SK-N-SH (cell line): ENCODE data around the gene PRADC1. TPM values are rescaled to one million over a fixed set of nuclear protein-coding genes. Genes with fewer than 3 reads are reported as not detected.

Experiments used
- CTCF ChIA-PET: fragments of 300-600, 350-600 bp; formaldehyde crosslinking; extraction: SDS; loops from one replicate; lab custom pipeline; 2021; lab: Yijun Ruan, JAX
- POLR2A ChIA-PET: fragments of 350-600 bp; sonication (Branson Sonifier 250); formaldehyde crosslinking; extraction: SDS; loops from one replicate; lab custom pipeline; 2020; ENCODE audit warnings: antibody characterized with exemption, inconsistent platforms; lab: Yijun Ruan, JAX
- DNase-seq: peaks from one replicate; pipeline ENCODE4 v3.0.0; 2012
- H2AFZ ChIP-seq: fragments of 200-600 bp; sonication (generic); 2 replicates; pipeline ENCODE4 v1.8.1; 2016; ENCODE audit warnings: antibody characterized with exemption, mild to moderate bottlenecking, low read depth
- H3F3A ChIP-seq: fragments of 200-600 bp; sonication (generic); replicated peaks from 2 replicates; pipeline ENCODE3; 2016; ENCODE audit warnings: antibody characterized with exemption, mild to moderate bottlenecking; ENCODE audit not compliant: insufficient read depth
- H3K27ac ChIP-seq, 2 experiments: fragments of 200-500 bp in 1 of 2; fragments of 200-600 bp in 1 of 2; sonication (Bioruptor generic) in 1 of 2; sonication (generic), shearing (Covaris generic) in 1 of 2; 2 replicates each; pipeline versions ENCODE4 v1.5.1 to v1.6.1; 2014 to 2016; ENCODE audit warnings: low read depth in 2 of 2, inconsistent platforms in 1 of 2, low read length in 1 of 2, mild to moderate bottlenecking in 1 of 2, mixed read lengths in 1 of 2
- H3K27me3 ChIP-seq: fragments of 200-600 bp; sonication (generic), shearing (Covaris generic); 2 replicates; pipeline ENCODE4 v1.6.1; 2016; ENCODE audit warnings: mixed run types; ENCODE audit not compliant: insufficient read depth
- H3K36me3 ChIP-seq, 2 experiments: fragments of 200-500 bp in 1 of 2; fragments of 200-600 bp in 1 of 2; sonication (Bioruptor generic) in 1 of 2; sonication (generic) in 1 of 2; replicated peaks in 1 of 2; 2 replicates each; pipeline versions ENCODE3 to v1.5.1; 2014 to 2016; ENCODE audit warnings: low read length in 1 of 2, mild to moderate bottlenecking in 1 of 2; ENCODE audit not compliant: insufficient read depth in 2 of 2, control insufficient read depth in 1 of 2
- H3K4me1 ChIP-seq, 2 experiments: fragments of 200-500 bp in 1 of 2; fragments of 200-600 bp in 1 of 2; sonication (Bioruptor generic) in 1 of 2; sonication (generic), shearing (Covaris generic) in 1 of 2; 2 replicates each; pipeline versions ENCODE4 v1.5.1 to v1.6.1; 2014 to 2016; ENCODE audit warnings: low read depth in 1 of 2, low read length in 1 of 2, mixed run types in 1 of 2; ENCODE audit not compliant: insufficient read depth in 2 of 2, control insufficient read depth in 1 of 2
- H3K4me2 ChIP-seq: fragments of 200-600 bp; sonication (generic), shearing (Covaris generic); 2 replicates; pipeline ENCODE4 v1.6.1; 2017; ENCODE audit warnings: mixed run types
- H3K4me3 ChIP-seq, 2 experiments: fragments of 200-500 bp in 1 of 2; fragments of 200-600 bp in 1 of 2; sonication (Bioruptor generic) in 1 of 2; sonication (generic), shearing (Covaris generic) in 1 of 2; 2 replicates each; pipeline versions ENCODE4 v1.5.1 to v1.8.1; 2014 to 2016; ENCODE audit warnings: low read depth in 2 of 2, inconsistent platforms in 1 of 2, low read length in 1 of 2, mild to moderate bottlenecking in 1 of 2, mixed read lengths in 1 of 2, moderate library complexity in 1 of 2
- H3K79me2 ChIP-seq: fragments of 200-600 bp; sonication (generic); 2 replicates; pipeline ENCODE4 v1.8.1; 2017; ENCODE audit warnings: mild to moderate bottlenecking; ENCODE audit not compliant: insufficient read depth
- H3K9ac ChIP-seq: fragments of 200-600 bp; sonication (generic); 2 replicates; pipeline ENCODE4 v1.6.1; 2017; ENCODE audit warnings: mixed run types
- H3K9me2 ChIP-seq: fragments of 200-600 bp; sonication (generic); 2 replicates; pipeline ENCODE4 v1.6.1; 2017; ENCODE audit warnings: mixed run types
- H3K9me3 ChIP-seq: fragments of 200-600 bp; sonication (generic); 2 replicates; pipeline ENCODE4 v1.6.1; 2017; ENCODE audit warnings: mixed run types, mild to moderate bottlenecking, moderate library complexity
- H4K20me1 ChIP-seq: fragments of 200-600 bp; sonication (generic); 2 replicates; pipeline ENCODE4 v1.6.1; 2017; ENCODE audit warnings: mild to moderate bottlenecking, mixed run types; ENCODE audit not compliant: insufficient read depth
- EP300 ChIP-seq, 2 experiments: IDR thresholded peaks; 2 replicates each; pipeline versions ENCODE4 v1.4.0 to v1.6.1; 2012; ENCODE audit warnings: borderline replicate concordance in 1 of 2, low read depth in 1 of 2, low read length in 1 of 2
- EZH2phosphoT487 ChIP-seq: fragments of 200-600 bp; sonication (generic); IDR thresholded peaks from 2 replicates; pipeline ENCODE4 v1.6.1; 2017; ENCODE audit warnings: low read depth, mixed run types, mild to moderate bottlenecking, antibody characterized with exemption, moderate library complexity, borderline replicate concordance
- FOXJ3 ChIP-seq: sonication (generic); formaldehyde crosslinking; IDR thresholded peaks from 2 replicates; pipeline ENCODE4 v1.5.1; 2020; ENCODE audit warnings: mild to moderate bottlenecking, missing genetic modification reagents
- FOXM1 ChIP-seq: IDR thresholded peaks from 2 replicates; pipeline ENCODE4 v1.4.0; 2012; ENCODE audit warnings: low read depth, mild to moderate bottlenecking
- GABPA ChIP-seq: IDR thresholded peaks from 2 replicates; pipeline ENCODE4 v1.4.0; 2012; ENCODE audit warnings: low read depth, mild to moderate bottlenecking
- GATA2 ChIP-seq: sonication (generic); formaldehyde crosslinking; IDR thresholded peaks from 2 replicates; pipeline ENCODE4 v1.5.0; 2020; ENCODE audit warnings: mild to moderate bottlenecking, missing genetic modification reagents
- MAX ChIP-seq: IDR thresholded peaks from 2 replicates; pipeline ENCODE4 v1.4.0; 2012; ENCODE audit warnings: low read depth
- MXI1 ChIP-seq: IDR thresholded peaks from 2 replicates; pipeline ENCODE4 v1.6.1; 2012; ENCODE audit warnings: mild to moderate bottlenecking, low read depth, low read length, improper control_type of control experiment
- POLR2AphosphoS5 ChIP-seq: IDR thresholded peaks from 2 replicates; pipeline ENCODE4 v1.6.1; 2012; ENCODE audit warnings: low read depth, low read length
- RAD21 ChIP-seq: IDR thresholded peaks from 2 replicates; pipeline ENCODE4 v1.6.1; 2012; ENCODE audit warnings: mild to moderate bottlenecking, low read length
- REST ChIP-seq: IDR thresholded peaks from 2 replicates; pipeline ENCODE4 v1.6.1; 2012; ENCODE audit warnings: mild to moderate bottlenecking, low read depth, low read length, moderate library complexity
- RFX5 ChIP-seq: IDR thresholded peaks from 2 replicates; pipeline ENCODE4 v1.6.1; 2012; ENCODE audit warnings: mild to moderate bottlenecking, improper control_type of control experiment, low read length
- RXRA ChIP-seq: IDR thresholded peaks from 2 replicates; pipeline ENCODE4 v1.4.0; 2012; ENCODE audit warnings: low read depth, mild to moderate bottlenecking, borderline replicate concordance
- SIN3A ChIP-seq: IDR thresholded peaks from 2 replicates; pipeline ENCODE4 v1.6.1; 2012; ENCODE audit warnings: low read depth, mild to moderate bottlenecking, low read length, moderate library complexity, borderline replicate concordance
- TCF12 ChIP-seq: IDR thresholded peaks from 2 replicates; pipeline ENCODE4 v1.4.0; 2012
- TEAD4 ChIP-seq: IDR thresholded peaks from 2 replicates; pipeline ENCODE4 v1.4.0; 2012; ENCODE audit warnings: mild to moderate bottlenecking, borderline replicate concordance; ENCODE audit not compliant: insufficient read depth
- USF2 ChIP-seq: fragments of 150-350 bp; IDR thresholded peaks from 2 replicates; pipeline ENCODE4 v1.6.1; 2017; ENCODE audit warnings: antibody characterized with exemption, low read length, low read depth, borderline replicate concordance
- YY1 ChIP-seq: IDR thresholded peaks from 2 replicates; pipeline ENCODE4 v1.4.0; 2012; ENCODE audit warnings: low read depth, mild to moderate bottlenecking
- ZBTB33 ChIP-seq: IDR thresholded peaks from 2 replicates; pipeline ENCODE4 v1.4.0; 2012; ENCODE audit warnings: low read depth, borderline replicate concordance
- WGBS: methylation state at CpG from one replicate; pipeline ENCODE4 v1.1.6; 2017; ENCODE audit warnings: low lambda C conversion rate; 5-methylcytosine and 5-hydroxymethylcytosine counted together
- polyA plus RNA-seq, 3 experiments: library from polyadenylated mRNA; depleted of rRNA; stranded (reverse); fragments of >200 nt; gene quantifications; 2 replicates each; pipeline ENCODE4 v1.2.3, GENCODE V29; 2012
- TF ChIP-seq, protein P1 (sequence below): IDR thresholded peaks from 2 replicates; pipeline ENCODE4 v1.4.0; 2012; ENCODE audit warnings: low read depth, borderline replicate concordance

Gene PRADC1
- polyA plus RNA-seq, 1 of the 3 experiments (the other 2 are of a cell fraction): 8.5 TPM

DNA sequence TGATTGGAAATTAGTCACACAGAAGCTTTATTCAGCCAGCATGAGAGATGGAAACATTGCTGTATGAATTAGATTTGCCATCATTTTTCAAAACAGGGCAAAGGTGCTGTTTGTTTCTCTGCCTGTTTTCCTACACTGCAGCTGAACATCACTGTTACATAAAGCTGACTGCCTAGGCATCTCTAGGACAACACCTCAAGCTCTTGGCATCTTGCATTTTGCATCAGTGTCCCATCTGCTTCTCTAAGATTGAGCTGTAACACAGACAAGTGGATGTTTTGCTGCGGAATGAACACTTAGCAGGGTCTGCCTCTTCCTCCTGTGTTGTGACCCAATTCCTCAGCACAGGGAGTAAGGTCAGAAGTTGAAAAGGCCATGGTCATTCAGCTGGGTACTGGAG is 5.9 kb upstream of the PRADC1 start:
- no peak overlapping the region for H3K4me3 ChIP-seq
- 100% methylated on average over 1 of the region's 1 CpG for WGBS
- H4K20me1 ChIP-seq: peaks cover 73% of the 10 kb centered on the region
- no peak overlapping the region for H3K9ac ChIP-seq
- peaks cover 3% of the 10 kb centered on the region for H3F3A ChIP-seq
- H3K4me2 ChIP-seq: no peak overlapping the region
- H3K36me3 ChIP-seq: peaks cover 47 to 54% of the 10 kb centered on the region in 2 experiments
- ChIA-PET CTCF (interaction anchor here (1.1 to 1.7 kb wide), 2 partner anchors 9 to 51 kb away, joined by 3 to 5 read pairs; no protein-coding TSS in a partner anchor), POLR2A (no interaction called here)
- no peaks in the 10 kb centered on the region for H3K27me3 ChIP-seq
- no peaks in the 10 kb centered on the region for H3K9me3 ChIP-seq
- H3K9me2 ChIP-seq: no peaks in the 10 kb centered on the region
- no peak overlapping the region for H2AFZ ChIP-seq
- DNase-seq: no peak
- H3K79me2 ChIP-seq: peaks cover 97% of the 10 kb centered on the region
- no peak for TF ChIP-seq USF2
- TF ChIP-seq, protein P1, sequence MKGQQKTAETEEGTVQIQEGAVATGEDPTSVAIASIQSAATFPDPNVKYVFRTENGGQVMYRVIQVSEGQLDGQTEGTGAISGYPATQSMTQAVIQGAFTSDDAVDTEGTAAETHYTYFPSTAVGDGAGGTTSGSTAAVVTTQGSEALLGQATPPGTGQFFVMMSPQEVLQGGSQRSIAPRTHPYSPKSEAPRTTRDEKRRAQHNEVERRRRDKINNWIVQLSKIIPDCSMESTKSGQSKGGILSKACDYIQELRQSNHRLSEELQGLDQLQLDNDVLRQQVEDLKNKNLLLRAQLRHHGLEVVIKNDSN: no peak
- no peak for TF ChIP-seq FOXJ3
- TF ChIP-seq ZBTB33: no peak
- TF ChIP-seq GABPA: no peak
- TF ChIP-seq FOXM1: no peak
- TF ChIP-seq RXRA: no peak
- TF ChIP-seq REST: no peak
- no peak for TF ChIP-seq MXI1
- no peak for TF ChIP-seq RFX5
- TF ChIP-seq MAX: no peak
- TF ChIP-seq EP300 (IDR thresholded peaks at IDR 0.05; ENCODE audit: borderline replicate concordance in 1 of 2, low read depth in 1 of 2, low read length in 1 of 2): no peak
- TF ChIP-seq TEAD4: no peak
- TF ChIP-seq POLR2AphosphoS5: no peak
- TF ChIP-seq EZH2phosphoT487: no peak
- no peak for TF ChIP-seq SIN3A
- TF ChIP-seq GATA2 (CRISPR knock-in tag): no peak
- TF ChIP-seq TCF12: no peak
- TF ChIP-seq YY1: no peak
- TF ChIP-seq RAD21: no peak
- no peak overlapping the region; a peak in 1 of 4 replicates for H3K27ac ChIP-seq
- peaks cover 0 to 27% of the 10 kb centered on the region in 2 experiments; a peak in 3 of 4 replicates for H3K4me1 ChIP-seq
